Limb (tissue), 2 donors: ENCODE results near the gene OR10A2.
"Not testable (repeated sequence)": the region's sequence is repeated elsewhere in the genome, so short reads cannot be mapped to it uniquely, and the experiment has no call there.

ENCODE experiments used
- DNase-seq, 2 donors: peaks; one replicate each; pipeline ENCODE4 v3.0.0-alpha.2; 2016; ENCODE audit errors: extremely low spot score in 2 of 2

OR10A2 gene, protein sequence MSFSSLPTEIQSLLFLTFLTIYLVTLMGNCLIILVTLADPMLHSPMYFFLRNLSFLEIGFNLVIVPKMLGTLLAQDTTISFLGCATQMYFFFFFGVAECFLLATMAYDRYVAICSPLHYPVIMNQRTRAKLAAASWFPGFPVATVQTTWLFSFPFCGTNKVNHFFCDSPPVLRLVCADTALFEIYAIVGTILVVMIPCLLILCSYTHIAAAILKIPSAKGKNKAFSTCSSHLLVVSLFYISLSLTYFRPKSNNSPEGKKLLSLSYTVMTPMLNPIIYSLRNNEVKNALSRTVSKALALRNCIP

DNA sequence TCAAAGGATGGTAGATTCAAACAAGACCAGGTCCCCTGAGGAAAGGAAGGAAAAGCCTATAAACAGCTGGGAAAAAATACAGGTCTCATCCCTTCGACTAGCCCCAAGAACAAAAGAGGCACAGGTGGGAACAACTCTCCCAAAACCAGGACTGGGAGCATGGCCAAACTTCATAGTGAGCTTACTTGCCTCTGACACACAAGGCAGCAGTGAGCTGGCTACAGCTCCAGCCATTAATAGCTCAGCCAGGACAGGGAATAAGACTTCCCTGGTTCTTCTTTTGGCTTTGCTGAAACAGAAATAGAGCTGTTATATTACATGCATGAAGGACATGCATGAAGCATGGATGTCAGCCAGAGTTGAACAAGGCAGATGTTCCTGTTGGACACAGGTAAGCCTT, at the start of gene OR10A2:
Gene OR10A2, plus strand, starts transcription at position 97 of the 400 bp plus-strand sequence. CDS start 6,698 bp downstream, outside the sequence.
- peak; percentile 27 to 35 for DNase-seq

DNA sequence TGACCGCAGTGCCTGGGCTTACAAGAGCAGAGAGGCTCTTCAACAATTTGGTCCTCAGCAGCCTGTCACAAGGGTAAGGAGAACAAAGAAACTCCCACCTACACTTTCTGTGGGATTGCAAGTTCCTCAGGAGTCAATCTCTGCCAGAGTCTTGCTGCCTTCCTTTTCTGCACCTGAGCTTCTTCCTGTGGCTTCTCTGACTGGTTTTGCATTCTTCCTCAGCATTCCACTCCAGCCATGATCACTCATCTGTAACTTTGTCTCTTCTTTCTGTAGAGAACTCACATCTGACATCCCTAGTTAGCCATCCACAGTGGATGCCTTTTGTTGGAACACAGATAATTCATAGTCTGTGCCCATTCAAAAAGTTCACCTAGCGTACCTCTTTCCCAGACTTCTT, 49.2 kb upstream of the OR10A2 start:
- no peak for DNase-seq

DNA sequence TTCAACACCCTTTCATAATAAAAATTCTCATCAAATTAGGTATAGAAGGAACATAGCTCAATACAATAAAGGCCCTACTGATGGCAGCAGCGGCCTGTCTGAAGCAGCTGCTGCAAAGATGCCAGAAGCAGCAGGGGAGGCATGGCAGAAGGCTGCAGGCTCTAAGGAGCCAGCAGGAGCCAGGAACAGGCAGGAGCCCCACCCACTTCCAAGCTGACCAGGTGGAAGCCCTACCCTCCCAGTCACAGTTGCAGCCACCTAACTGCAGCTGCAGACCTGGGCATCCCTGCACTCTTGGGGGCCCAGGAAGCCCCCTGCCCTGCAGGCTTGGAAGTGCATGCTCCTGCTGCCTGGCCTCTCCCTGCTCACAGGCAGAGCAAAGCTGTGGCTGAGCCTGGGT, 45.2 kb upstream of the OR10A2 start:
- DNase-seq: no peak

DNA sequence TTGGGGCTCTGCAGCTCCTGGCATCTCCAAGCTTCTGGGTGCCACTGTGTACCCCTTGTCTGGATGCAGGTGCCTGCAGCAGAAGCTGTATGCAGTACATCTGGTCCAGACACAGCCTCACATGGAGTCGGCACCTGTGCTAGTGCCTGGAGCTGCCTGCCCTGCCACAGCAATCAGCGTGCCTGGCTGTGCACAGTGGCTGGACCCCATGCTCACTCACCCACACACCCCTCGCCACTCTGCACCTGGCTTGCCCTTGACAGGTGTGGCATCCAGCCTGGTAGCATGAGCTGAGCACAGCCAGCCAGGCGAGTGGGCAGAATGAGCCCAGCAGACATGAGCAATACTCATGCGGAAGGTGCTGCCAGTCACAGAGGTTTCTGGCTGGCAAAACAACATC, 43.9 kb upstream of the OR10A2 start:
- DNase-seq: no peak

DNA sequence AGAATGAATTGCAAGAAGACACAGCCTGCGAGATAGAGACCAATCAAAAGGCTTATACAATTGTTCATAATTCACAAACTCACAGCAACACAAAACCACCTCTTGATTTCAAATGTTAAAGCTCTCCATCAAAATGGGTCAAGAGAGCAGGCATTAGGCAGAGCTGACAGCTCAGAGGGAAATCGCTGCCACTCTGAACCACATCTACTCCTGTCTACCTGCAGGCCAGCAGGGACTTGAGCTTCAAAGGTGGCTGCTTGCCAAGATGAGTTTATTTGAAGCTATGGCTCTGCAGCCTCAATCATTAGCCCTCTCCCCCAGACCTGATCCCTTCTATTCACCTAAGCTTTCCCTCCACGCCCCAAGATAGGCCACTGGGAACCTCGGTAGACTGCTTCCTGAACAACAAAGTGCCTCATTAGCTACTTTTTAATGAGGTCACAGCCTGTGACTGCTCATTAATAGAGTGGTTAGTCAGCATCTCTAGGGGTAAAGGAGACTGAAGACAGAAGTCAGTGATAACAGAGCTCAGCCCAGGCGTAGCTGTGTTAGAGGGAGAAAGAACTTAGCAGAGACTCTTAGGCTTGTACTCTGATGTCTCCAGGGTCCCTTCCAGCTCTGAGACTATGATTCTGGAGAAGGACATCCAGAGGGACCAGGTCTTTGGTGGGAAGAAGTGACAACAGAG, 38.6 kb upstream of the OR10A2 start:
- DNase-seq: no peak

DNA sequence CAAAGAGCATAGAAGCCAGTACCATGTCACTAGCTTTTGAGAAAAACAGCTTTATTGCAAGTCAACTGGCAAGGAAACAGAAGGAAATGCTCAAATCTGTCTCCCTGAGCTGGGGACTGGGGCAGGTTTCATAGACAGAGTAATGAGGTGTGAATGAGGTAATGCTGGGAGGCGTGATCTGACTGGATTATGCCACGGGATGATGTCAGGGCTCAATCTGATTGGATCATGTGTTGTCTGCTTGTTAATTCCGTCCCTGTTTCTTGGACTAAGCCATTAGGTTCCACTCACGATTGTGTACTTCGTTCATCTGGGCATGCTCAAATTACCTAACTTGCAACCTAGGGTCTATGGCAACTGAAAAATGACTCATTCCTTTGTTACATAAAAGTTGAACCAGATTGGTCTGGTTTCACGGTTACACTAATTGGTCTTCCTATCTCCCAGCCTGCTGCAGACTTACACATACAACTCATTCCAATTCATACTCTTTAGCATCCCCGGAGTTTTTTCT, 37.6 kb upstream of the OR10A2 start:
- DNase-seq: peak in 1 of 2 donors; percentile 43

DNA sequence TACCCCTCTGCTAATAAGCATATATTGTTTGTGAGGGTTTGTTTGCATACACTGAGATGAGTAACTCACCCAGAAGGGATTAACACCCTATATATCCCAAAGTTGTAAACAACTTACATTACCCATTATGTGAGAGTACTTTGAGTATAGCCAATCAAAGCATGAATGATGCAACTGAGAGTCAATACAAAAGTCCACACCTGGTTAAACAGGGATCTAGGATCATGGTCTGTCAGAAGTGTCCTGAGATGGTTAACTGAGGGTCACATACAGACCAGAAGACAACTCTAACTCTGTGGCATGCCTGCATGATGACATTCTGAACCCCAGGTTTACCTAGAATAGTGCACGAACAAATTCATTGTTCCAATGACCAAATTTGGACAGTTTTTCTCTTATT, 34.8 kb upstream of the OR10A2 start:
- no peak for DNase-seq

DNA sequence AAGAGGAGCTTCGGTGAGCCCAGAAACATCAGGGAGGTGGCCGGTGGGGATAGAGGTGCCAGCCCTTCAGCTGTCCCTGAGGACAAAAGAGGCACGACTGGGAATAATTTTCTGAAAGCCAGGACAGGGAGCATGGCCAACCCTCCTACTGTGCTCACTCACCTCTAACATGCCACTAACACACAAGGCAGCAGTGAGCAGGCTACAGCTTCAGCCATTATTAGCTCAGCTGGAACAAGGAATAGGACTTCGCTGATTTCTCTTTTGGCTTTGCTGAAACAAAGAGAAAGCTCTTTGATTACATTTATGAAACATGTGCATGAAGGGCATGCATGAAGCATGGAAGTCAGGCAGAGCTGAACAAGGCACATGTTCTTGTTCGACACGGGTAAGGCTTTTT, 29.5 kb upstream of the OR10A2 start:
- no peak for DNase-seq

DNA sequence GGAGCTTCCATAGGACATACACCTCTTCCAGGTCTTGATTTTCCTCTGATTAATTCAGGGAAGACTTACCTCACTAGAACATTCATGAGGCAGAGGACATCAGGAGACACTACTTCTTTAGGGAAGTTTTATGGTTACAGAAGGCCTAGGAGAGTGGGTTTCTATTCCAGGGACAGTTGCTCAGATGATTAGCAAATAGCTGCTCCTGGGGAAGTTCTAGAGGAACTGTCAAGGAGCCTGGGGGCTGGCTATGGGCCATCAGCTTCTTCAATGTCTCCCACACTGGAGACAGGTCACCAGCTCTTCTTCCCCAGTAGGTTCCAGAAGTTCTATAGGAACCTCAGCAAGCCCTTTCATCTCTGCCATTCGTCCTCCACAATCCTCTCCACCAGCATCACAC, 28.8 kb upstream of the OR10A2 start:
- DNase-seq: no peak

DNA sequence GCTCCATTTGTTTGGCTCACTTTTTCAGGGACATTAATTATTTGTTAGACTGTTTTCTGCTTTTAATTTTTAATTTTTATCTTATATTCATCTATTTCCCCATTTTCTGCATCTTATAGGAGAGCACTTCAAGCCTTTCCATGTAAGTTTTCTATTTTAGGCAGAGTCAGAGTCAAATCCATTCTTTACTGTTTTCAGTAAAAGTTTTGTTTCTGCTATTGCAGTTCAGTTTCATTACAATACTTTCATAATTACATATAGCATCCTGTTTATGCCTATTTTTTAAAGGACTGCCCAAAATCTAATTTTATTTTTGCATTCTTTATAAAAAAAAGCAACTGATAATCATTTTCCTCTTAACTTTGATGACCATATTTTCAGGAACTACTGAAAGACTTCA, 21.2 kb upstream of the OR10A2 start:
- no peak for DNase-seq

DNA sequence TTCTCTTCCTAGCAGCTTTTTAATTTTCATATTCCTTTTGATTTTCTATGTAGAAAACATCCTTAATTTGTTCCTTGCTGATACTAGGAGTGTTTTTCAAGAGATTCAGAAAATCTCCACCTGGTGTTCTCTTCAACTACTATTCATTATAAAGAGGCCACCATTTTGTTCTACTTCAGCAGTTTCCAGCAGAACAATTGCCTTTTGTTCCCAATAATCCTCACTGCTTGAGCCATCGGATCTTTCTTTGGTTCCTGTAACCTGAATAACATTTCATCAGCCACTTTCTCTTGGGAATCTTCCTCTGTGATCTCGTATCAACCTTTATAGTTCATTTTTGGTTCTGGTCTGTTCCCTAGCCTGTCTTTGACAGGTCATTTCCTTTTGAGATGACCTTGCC, 19.2 kb upstream of the OR10A2 start:
- DNase-seq: no peak

DNA sequence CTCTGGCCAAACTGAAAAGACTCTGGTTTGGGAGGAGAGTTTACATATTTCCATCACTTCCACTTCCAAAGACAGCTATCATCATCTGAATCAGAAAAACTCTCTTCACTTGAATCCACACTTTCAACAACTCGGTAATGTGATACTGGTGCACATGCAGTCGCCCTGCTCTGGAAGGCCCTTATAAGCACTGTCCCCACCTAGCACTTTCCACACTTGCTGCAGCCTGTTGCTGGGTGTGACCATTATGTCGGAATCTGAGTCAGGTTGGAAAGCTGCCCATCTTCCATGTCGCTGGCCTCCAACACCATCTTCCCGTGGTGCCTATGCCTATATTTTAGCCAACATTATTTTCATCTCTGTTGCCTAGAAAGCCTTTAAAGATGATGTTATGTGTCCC, 18.5 kb upstream of the OR10A2 start:
- no peak for DNase-seq

DNA sequence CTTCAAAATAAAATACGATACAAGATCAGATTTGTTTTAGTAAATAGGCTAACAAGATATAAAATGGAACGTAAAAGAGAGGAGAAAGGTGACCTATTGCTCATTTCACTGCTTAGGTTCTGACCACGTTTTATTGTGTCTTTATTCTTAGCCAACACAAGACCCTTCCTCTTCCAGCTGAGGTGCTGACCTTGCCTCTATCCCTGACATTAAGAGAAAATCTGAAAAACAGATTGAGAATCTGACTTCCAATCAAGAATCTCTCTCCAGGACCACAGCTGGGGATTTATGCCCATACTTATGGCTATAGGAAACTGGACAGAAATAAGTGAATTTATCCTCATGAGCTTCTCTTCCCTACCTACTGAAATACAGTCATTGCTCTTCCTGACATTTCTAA, 17.5 kb upstream of the OR10A2 start, which contains the start of gene OR10A5:
Gene OR10A5, plus strand, starts transcription at position 301 of the 400 bp plus-strand sequence. Its CDS starts 0 bp downstream, at position 301.
- DNase-seq: no peak

DNA sequence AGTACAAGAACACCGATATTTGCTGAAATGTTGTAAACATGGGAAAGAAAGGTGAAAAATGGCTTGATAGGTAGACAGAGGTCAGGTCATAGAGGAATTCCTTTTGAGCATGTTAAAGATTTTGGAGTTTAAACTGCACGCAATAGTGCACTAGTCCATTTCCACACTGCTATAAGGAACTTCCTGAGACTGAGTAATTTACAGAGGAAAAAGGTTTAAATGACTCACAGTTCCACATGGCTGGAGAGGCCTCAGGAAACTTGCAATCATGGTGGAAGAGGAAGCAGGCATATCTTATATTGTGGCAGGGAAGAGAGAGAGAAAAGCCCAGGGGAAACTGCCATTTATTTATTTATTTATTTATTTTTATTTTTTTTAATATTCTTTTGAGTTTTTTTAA, 12.3 kb upstream of the OR10A2 start:
- DNase-seq: no peak

DNA sequence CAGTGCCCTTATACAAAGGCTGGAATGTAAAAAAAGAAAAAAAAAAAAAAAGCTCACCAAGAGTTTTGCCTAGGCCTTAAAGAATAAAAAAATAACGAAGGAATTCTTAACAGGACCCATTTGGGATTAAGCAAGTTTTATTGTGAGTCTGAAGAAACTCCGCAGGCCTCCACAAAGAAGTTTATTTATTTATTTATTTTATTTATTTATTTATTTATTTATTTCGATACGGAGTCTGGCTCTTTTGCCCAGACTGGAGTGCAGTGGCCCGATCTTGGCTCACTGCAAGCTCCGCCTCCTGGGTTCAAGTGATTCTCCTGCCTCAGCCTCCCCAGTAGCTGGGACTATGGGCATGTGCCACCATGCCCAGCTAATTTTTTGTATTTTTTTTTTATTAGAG, 8.1 kb upstream of the OR10A2 start:
- DNase-seq: not testable (repeated sequence)

DNA sequence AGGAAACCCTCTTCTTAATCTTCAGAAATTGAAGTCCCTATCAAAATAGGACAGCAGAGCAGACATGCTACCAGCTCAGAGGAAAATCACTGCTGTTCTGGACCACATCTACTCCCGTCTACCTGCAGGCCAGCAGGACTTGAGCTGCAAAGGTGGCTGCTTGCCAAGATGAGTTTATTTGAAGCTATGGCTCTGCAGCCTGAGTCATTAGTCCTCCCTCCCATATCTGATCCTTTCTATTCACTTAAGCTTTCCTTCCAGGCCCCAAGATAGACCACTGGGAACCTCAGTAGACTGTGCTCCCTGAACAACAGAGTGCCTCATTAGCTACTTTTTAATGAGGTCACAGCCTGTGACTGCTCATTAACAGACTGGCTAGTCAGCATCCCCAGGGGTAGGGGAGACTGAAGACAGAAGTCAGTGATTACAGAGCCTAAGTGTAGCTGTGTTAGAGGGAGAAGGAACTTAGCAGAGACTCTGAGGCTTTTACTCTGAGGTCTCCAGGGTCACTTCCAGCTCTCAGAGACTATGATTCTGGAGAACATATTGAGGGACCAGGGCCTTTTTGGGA, 6.8 kb upstream of the OR10A2 start:
- no peak for DNase-seq

DNA sequence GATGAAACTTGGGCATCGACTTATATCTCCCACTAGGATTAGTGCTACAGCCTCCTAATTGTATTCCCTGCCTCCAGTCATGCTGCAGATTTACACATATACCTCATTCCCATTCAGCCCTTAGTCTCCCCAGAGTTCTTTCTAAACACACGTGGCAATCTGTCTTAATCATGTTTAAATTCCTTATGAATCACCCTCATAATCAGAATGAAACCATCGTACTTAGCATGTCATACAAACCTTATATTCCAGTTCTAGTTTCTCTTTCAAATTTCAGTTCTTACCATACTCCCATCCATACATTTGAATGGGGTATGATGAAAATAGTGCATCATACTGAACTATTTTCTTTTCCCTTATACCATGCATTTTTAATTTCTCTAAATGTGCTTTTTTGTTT, 6.0 kb upstream of the OR10A2 start:
- no peak for DNase-seq

DNA sequence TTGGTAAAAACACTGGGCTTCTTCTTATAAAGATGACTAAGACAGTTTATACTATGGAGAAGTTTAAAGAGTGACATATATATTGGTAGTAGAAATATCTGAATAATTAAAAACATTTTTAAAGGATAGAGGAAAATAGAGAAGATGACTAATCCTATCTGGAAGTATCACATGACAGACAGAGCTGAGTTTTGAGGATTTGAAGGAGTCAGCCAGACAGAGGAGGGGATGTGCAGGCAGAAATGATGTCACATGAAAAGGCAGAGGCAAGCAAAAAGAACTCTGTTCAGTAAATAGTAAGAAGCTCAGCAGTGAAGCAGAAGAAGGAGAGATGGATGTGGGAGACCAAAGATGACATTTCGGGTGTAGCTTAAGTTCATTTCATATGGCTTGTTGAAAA, 1.6 kb downstream of the OR10A2 start:
- no peak for DNase-seq

DNA sequence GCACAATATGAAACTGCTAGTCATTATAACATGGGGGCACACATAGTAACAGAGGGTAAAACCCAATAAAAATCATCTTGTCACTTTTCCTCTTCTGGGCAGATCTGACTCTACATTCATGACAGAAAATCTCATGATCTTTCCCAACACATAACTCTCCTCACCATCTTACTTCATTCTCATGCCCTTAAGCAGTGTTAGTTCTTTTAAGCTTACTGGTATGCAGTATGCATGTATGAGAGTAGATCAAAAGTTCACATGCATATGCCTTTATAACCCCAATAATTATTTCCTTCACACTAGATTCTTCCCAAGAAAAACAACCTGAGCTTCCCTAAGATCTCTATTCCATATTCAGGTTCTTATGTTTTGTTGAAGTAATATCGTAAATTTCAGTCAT, 8.4 kb downstream of the OR10A2 start:
- DNase-seq: no peak

DNA sequence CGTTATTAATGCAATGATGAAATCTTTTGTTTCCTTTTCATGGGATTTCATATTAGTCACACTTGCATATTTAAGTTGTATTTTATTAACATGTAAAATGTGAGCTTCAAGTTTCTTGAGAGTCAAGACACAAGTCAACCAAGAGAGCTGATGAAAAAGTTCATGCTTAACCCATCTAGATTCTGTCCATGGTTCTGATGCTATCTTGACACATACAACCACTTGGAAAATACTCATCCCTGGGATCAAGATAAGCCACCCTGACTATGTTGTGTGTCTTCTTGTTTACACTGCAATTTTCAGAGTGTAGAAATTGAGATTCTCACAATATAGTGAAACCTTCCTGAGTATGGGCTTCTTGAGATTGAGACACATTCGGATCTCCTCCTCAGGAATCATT, 12.9 kb downstream of the OR10A2 start:
- DNase-seq: no peak

DNA sequence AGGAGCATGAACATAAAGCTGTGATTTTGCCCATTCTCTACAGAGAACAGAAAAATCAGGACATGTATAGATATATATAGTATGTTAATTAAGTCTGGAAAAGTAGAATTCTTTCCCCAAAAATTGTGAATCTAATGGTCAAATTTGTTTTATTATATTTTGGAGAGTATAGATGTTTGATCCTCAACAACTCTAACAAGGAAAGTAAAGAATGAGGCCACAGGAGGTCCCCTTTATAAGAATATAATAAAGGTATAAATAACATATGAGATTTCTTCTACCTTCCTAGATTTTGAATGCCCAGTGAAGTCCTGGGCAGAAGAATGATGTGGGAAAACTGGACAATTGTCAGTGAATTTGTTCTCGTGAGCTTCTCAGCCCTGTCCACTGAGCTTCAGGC, 13.5 kb downstream of the OR10A2 start, which contains the start of gene OR10A4:
Gene OR10A4, plus strand, starts transcription at position 301 of the 400 bp plus-strand sequence. Its CDS starts 23 bp downstream, at position 324.
- DNase-seq: no peak

DNA sequence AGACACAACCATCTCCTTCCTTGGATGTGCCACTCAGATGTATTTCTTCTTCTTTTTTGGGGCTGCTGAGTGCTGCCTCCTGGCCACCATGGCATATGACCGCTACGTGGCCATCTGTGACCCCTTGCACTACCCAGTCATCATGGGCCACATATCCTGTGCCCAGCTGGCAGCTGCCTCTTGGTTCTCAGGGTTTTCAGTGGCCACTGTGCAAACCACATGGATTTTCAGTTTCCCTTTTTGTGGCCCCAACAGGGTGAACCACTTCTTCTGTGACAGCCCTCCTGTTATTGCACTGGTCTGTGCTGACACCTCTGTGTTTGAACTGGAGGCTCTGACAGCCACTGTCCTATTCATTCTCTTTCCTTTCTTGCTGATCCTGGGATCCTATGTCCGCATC, 14.1 kb downstream of the OR10A2 start:
- DNase-seq: no peak
